GM19463 (cell line): ENCODE measurements around the gene RPUSD1.

Experiments used
- ATAC-seq: cut with Tn5 transposase; IDR thresholded peaks from one replicate; pipeline ENCODE4 v1.9.1; 2021; ENCODE audit warnings: mild to moderate bottlenecking, moderate library complexity; ENCODE audit not compliant: unreplicated experiment

The RPUSD1 gene

GRCh38 chr16:819336-820043 is 31.3 kb upstream of the RPUSD1 start:
- ATAC-seq, result no peak

GRCh38 chr16:818592-818991 is 30.4 kb upstream of the RPUSD1 start:
- ATAC-seq, result no peak

- no peak for ATAC-seq
These were observed 30.0 kb upstream of the RPUSD1 start for GRCh38 chr16:818132-818531.

GRCh38 chr16:817001-817906 is 29.1 kb upstream of the RPUSD1 start:
- ATAC-seq, result no peak

- no peak for ATAC-seq
These were observed 27.7 kb upstream of the RPUSD1 start for GRCh38 chr16:815861-816260.

- ATAC-seq, result no peak
These were observed 26.8 kb upstream of the RPUSD1 start for GRCh38 chr16:814974-815373.

- ATAC-seq, result no peak
These were observed 25.8 kb upstream of the RPUSD1 start for GRCh38 chr16:813916-814412.

- no peak for ATAC-seq
These were observed 25.2 kb upstream of the RPUSD1 start for GRCh38 chr16:813204-813915.

- ATAC-seq, result no peak
These were observed 19.9 kb upstream of the RPUSD1 start for GRCh38 chr16:808085-808386.

- peak; percentile 99 for ATAC-seq
These were observed 19.3 kb upstream of the RPUSD1 start for GRCh38 chr16:807347-808084.

GRCh38 chr16:805474-805873 is 17.3 kb upstream of the RPUSD1 start:
- no peak for ATAC-seq

GRCh38 chr16:804193-805048 is 16.2 kb upstream of the RPUSD1 start:
- no peak for ATAC-seq

GRCh38 chr16:803754-804080 is 15.5 kb upstream of the RPUSD1 start:
- ATAC-seq, result no peak

- no peak for ATAC-seq
These were observed 15.0 kb upstream of the RPUSD1 start for GRCh38 chr16:802914-803753.

- no peak for ATAC-seq
These were observed 14.3 kb upstream of the RPUSD1 start for GRCh38 chr16:802461-802860.

- no peak for ATAC-seq
These were observed 13.6 kb upstream of the RPUSD1 start for GRCh38 chr16:801584-802363.

- no peak for ATAC-seq
These were observed 12.8 kb upstream of the RPUSD1 start for GRCh38 chr16:800834-801511.
